ENCODE measurements around the gene AQP9.

AQP9 gene

DNA sequence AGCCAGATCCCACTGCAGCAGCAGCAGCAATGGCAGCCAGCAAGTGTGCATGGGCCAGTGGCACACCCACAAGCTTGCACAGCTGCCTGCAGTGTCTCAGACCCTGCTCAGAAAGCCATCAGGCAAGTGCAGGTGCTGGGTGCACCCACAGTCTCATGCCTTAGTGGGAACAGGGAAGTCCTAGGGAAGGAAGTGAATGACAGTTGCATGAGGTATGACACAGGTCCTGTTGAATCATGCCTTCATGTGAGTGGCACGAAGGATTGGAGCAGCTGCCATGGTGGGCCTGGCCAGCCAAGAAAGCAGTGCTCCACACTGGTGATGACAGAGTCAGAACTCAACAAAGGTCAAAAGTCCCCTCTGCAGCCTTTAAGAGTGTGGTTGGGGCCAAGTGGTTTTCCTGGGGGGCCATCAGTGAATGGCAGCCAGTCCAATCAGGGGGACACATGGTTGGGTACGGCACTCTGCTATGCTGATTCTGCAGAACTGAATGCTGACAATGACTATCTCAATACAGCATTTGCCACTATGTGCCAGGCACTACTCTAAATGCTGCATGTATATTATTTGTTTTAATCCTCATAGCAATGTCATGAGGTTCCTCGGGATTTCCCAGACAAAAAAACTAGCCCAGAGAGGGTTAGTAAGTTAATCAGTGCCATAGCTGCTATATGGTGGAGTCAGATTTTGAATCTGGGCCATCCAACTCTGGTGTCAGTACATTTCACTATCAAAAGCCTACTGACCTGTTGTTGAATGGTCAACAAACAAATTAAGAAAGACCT is 94.3 kb downstream of the AQP9 start:
- Histone ChIP-seq H3K36me3 (ENCODE audit: insufficient read depth, low read length) (no peaks in the 10 kb centered on the region), H3K4me1 (ENCODE audit: insufficient read depth, low read length) (no peaks in the 10 kb centered on the region), H3K27ac (ENCODE audit: low read depth, low read length) (no peak overlapping the region), H3K9ac (ENCODE audit: low read length) (no peak overlapping the region), H3K4me3 (ENCODE audit: low read depth in 1 of 2, low read length in 2 of 2) (no peak overlapping the region), H3K9me3 (ENCODE audit: low read length) (no peaks in the 10 kb centered on the region), H3K27me3 (ENCODE audit: control insufficient read depth in 1 of 2, insufficient read depth in 2 of 2, low read length in 2 of 2) (no peaks in the 10 kb centered on the region)

DNA sequence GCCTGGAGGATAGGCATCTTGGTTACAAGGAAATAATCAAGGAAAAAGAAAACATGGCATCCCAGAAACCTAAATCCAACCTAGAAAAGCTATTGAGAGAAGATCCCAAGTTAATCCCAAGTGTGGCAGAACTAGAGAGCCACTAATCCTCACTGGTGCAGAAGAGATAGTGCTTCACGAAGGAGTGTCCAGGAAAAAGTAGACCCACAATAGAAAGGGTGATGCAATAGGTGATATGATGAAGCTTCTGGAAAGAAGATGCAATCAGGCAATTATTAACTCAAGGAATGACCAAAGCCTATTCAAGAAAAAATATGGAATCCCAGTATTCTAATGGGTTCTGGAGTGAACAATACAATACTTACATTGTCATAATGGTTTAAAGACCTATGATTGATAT is 95.2 kb downstream of the AQP9 start:
- Histone ChIP-seq H3K27ac (ENCODE audit: low read depth, low read length) (no peak overlapping the region), H3K4me1 (ENCODE audit: insufficient read depth, low read length) (no peaks in the 10 kb centered on the region), H3K9me3 (ENCODE audit: low read length) (no peaks in the 10 kb centered on the region)

More for the DNA sequence above, 95.2 kb downstream of the AQP9 start:
- Histone ChIP-seq H3K36me3 (ENCODE audit: insufficient read depth, low read length) (no peaks in the 10 kb centered on the region), H3K9ac (ENCODE audit: low read length) (no peak overlapping the region), H3K4me3 (ENCODE audit: low read depth in 1 of 2, low read length in 2 of 2) (no peak overlapping the region), H3K27me3 (ENCODE audit: control insufficient read depth in 1 of 2, insufficient read depth in 2 of 2, low read length in 2 of 2) (no peaks in the 10 kb centered on the region)
